GM12864 (cell line): Measurements from ENCODE around the gene NPRL2.

ENCODE experiments used
- DNase-seq: peaks from one replicate; pipeline ENCODE4 v3.0.0-alpha.2; 2011; ENCODE audit warnings: low read depth
- H3K4me3 ChIP-seq: 2 replicates; pipeline ENCODE4 v1.5.1; 2011; ENCODE audit warnings: mild to moderate bottlenecking, low read depth, low read length, control low read depth
- TF ChIP-seq, protein P1 (sequence below): IDR thresholded peaks from 2 replicates; pipeline ENCODE4 v1.5.1; 2011; ENCODE audit warnings: low read depth, mild to moderate bottlenecking, moderate library complexity, low read length, control low read depth, inconsistent platforms; ENCODE audit errors: missing control alignments

NPRL2 gene

DNA sequence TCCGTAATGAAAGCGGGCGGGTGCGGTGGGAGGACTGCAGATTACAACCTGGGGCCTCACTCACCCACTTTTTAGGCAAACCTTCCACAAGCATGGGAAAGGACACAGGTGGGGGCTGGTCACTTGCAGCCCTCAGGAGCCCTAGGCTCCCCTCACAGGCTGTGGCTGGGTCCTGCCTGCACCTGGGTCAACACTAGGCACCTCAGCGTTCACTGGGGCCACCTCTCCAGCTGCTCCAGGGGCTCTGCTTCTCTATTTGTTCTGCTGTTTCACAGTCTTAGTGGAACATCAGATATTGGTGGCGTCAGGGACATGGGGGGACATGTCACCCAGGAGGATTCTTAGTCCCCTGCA lies 38.8 kb upstream of the NPRL2 start:
- no peak overlapping the region for H3K4me3 ChIP-seq
- DNase-seq, result no peak
- TF ChIP-seq, protein P1, sequence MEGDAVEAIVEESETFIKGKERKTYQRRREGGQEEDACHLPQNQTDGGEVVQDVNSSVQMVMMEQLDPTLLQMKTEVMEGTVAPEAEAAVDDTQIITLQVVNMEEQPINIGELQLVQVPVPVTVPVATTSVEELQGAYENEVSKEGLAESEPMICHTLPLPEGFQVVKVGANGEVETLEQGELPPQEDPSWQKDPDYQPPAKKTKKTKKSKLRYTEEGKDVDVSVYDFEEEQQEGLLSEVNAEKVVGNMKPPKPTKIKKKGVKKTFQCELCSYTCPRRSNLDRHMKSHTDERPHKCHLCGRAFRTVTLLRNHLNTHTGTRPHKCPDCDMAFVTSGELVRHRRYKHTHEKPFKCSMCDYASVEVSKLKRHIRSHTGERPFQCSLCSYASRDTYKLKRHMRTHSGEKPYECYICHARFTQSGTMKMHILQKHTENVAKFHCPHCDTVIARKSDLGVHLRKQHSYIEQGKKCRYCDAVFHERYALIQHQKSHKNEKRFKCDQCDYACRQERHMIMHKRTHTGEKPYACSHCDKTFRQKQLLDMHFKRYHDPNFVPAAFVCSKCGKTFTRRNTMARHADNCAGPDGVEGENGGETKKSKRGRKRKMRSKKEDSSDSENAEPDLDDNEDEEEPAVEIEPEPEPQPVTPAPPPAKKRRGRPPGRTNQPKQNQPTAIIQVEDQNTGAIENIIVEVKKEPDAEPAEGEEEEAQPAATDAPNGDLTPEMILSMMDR, result no peak

DNA sequence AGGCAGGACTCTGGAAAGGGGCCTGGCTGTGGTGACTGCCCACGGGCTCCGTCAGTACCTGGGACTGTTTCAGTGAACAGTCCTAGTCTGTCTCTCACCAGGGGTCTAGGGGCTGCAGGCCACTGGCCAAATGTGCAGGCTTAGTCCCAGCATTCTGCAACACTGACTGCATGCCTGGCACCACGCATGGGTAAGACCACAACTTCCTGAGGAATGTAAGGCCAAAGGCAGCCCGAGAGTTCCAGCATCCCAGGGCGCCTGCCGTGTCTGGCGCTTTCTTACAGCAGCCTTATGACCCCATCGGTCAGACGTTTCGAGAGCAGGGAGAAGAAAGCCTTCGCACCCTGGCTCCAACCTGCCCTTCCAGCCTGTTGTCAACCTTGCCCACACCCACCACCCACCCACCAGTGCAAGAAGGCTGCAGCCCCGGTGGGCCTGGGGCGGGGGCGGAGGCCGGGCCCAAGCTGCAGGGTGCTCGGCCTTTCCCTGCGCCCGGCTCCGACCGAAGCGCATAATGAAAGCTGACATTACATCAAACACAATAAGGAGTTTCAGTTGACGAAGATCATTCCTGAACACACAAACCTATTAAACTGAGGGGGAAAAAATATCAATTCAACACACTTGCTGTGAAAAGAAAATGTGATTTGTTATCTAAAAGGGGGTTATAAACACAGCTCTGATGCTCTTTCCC lies 38.3 kb upstream of the NPRL2 start:
- no peak overlapping the region for H3K4me3 ChIP-seq
- DNase-seq, result no peak
- TF ChIP-seq, protein P1, result no peak

DNA sequence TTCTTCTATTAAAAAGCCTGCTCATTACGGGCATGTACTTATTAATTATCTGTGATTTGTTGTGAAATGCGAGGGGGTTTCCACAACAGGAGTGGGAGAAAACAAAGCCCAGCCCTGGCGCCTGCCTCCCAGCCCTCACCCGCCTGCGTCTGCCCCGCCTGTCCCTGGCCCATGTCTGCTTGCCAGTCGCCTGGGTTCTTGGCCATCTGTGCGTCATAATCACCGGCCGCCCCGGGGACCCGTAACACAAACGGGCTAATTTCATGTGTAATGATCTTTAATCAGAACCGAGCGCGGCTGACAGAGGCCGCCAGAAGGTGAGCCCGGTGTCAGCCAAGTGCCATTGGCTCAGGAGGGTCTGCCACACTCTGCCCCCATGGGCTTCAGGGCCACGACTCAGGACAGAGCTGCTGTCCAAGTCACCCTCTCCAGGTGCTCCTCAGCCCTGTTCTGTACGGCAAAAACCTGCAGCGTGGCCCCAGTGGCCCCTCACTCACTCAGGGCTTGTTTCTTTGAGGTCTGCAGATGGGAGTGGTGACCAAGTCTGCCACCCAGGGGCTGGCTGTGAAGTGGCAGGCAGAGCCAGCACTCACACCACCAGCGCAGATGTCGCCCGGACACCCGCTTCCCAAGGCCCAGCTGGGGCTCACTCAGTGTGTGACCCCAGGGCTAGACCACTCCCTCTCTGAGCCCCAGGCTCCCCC lies 37.6 kb upstream of the NPRL2 start:
- no peak overlapping the region for H3K4me3 ChIP-seq
- DNase-seq, result no peak
- TF ChIP-seq, protein P1, result peak; percentile 36

DNA sequence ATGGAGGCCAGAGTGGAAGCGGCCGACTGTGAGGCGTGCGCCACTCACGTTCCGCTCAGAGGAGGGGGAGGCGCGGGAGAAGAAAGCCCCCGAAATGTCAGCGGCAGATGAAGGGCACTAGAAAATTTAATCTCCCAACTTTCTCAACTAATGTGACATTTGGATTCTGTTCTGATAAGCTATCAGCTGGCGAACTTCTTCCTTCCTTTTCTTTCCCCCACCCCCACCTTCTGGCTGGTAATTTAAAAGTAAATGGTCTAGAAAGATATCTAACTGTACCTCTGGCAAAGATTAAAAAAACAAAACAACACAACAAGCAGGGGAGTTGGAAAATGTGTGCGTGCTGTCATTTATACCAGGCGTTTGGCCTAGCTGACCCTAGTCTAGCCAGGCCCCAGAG lies 35.2 kb upstream of the NPRL2 start:
- no peak for DNase-seq
- TF ChIP-seq, protein P1, result no peak
- H3K4me3 ChIP-seq, result no peak overlapping the region

DNA sequence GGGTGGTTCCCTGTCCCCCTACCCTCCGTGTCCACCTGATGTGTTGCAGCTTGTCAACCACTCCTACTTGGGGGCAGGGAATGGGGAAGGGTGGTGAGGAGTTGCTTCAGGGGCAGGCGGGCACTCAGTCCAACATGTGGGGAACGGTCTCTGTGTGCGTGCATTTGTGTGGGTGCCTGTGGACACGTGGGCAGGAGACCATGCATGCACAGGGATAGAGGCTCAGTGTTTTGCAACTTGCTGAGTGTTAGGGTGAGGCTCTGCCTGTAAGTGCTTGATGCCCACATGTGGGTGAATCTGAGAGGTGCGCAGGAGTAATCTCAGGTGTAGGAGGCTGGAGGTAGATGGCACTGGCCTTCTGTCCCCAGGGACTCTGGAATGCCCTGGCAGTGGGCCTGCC lies 33.2 kb upstream of the NPRL2 start:
- DNase-seq, result no peak
- TF ChIP-seq, protein P1, result no peak

DNA sequence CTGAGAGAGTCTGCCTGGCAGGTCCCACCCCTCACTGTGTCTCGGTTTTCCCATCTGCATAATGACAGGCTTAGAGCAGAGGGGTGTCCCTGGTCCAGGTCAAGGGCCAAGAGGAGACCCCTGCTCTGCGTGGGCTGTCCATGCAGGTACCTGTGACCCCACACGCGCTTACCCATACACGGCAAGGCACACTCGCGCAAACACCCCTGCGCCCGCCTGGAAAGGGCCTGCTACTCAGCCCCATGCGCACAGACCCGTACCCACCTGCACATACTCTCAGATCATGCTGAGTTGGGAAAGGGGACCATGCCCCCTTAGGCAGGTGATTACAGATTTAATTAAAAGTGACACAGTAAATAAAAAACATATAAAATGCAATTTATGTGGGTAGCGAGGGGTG lies 32.1 kb upstream of the NPRL2 start:
- TF ChIP-seq, protein P1, result no peak
- DNase-seq, result no peak
- no peak overlapping the region for H3K4me3 ChIP-seq

More for the DNA sequence above, 33.2 kb upstream of the NPRL2 start:
- no peak overlapping the region for H3K4me3 ChIP-seq

DNA sequence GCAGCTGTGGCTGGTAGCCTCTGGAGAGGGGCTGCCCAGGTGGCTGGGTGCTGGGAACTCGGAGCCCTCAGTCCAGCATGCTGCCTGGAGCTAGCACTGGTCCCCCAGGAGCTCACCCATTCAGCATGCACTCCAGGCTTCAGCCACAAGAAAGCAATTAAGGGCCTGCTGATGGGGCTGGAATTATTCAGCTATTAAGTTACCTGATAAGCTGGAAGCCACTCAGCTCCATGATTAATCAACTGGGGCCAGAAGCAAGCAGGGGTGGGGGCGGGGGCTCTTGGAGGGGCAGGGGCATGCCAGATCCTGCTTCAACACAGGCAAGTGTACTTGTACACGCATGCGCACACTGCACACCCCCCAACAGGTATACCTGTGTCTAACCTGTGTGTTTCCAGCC lies 30.8 kb upstream of the NPRL2 start:
- no peak overlapping the region for H3K4me3 ChIP-seq
- no peak for DNase-seq
- TF ChIP-seq, protein P1, result no peak
